ENCODE data around the gene DNASE1L3. TPM values are rescaled to one million over a fixed set of nuclear protein-coding genes. Genes with fewer than 3 reads are reported as not detected.

Gene DNASE1L3
- total and polyA plus RNA-seq, 2 of the 13 experiments (the other 11 are each of a cell fraction or from before 2014, with no cell fraction given): 0.86 to 1.7 TPM

DNA sequence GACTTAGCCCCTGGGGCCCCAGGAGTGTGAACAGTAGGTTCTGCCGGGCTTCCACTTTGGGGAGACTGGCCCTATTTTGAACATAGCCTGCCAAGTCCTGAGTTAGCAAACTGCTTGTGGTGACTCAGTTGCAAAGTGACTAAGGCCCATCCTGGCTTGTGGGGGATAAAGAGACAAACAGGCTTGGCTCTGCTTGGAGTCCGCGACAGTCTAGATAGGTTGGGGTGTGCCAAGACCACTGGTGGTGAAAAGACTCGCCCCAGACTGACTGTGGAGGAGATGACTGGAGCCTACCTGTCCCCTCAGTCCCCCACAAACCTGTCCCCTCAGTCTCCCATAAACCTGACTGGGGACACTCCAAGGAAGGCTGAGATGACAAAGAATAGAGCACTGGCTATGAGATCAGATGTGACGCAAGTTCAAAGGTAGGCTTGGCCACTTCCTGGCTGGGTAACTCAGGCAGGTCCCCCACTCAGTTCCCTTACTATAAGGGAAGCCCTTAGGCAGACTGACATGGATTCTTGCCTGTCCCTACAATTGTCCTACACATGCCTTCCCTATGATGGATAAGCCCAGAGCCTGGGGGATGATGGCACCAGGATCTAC lies 4.3 kb downstream of the DNASE1L3 start (continued):
- TF ChIP-seq U2AF1 (optimal IDR thresholded peaks at IDR 0.05; ENCODE audit: low read depth, low read length): no peak
- no peak for TF ChIP-seq HOXD1 (CRISPR knock-in tag; IDR thresholded peaks at IDR 0.05)
- TF ChIP-seq, protein P1, sequence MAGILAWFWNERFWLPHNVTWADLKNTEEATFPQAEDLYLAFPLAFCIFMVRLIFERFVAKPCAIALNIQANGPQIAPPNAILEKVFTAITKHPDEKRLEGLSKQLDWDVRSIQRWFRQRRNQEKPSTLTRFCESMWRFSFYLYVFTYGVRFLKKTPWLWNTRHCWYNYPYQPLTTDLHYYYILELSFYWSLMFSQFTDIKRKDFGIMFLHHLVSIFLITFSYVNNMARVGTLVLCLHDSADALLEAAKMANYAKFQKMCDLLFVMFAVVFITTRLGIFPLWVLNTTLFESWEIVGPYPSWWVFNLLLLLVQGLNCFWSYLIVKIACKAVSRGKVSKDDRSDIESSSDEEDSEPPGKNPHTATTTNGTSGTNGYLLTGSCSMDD (CRISPR knock-in tag; IDR thresholded peaks at IDR 0.05): no peak
- TF ChIP-seq ZNF567 (CRISPR knock-in tag; IDR thresholded peaks at IDR 0.05; ENCODE audit: borderline replicate concordance): 0 out of 2 replicates have a peak, but pooled peaks have one; percentile 46
- TF ChIP-seq HNF4A (CRISPR knock-in tag; IDR thresholded peaks at IDR 0.05): no peak
- no peak for TF ChIP-seq ZNF720 (CRISPR knock-in tag; IDR thresholded peaks at IDR 0.05)
- TF ChIP-seq, protein P2, sequence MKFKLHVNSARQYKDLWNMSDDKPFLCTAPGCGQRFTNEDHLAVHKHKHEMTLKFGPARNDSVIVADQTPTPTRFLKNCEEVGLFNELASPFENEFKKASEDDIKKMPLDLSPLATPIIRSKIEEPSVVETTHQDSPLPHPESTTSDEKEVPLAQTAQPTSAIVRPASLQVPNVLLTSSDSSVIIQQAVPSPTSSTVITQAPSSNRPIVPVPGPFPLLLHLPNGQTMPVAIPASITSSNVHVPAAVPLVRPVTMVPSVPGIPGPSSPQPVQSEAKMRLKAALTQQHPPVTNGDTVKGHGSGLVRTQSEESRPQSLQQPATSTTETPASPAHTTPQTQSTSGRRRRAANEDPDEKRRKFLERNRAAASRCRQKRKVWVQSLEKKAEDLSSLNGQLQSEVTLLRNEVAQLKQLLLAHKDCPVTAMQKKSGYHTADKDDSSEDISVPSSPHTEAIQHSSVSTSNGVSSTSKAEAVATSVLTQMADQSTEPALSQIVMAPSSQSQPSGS (CRISPR knock-in tag; IDR thresholded peaks at IDR 0.05): no peak
- no peak for TF ChIP-seq ZNF235 (CRISPR knock-in tag; IDR thresholded peaks at IDR 0.05; ENCODE audit: borderline replicate concordance)
- no peak for TF ChIP-seq MTF1 (CRISPR knock-in tag; IDR thresholded peaks at IDR 0.05)
- peak; percentile 41; the same call in 1 of the 2 replicates for TF ChIP-seq ETV5 (CRISPR knock-in tag; IDR thresholded peaks at IDR 0.05; ENCODE audit: borderline replicate concordance)
- TF ChIP-seq ZEB1 (IDR thresholded peaks at IDR 0.05; ENCODE audit: insufficient replicate concordance, low read depth): peak; percentile 43
- no peak for TF ChIP-seq JUND (CRISPR knock-in tag; IDR thresholded peaks at IDR 0.05)
- no peak for TF ChIP-seq ZNF616 (CRISPR knock-in tag; IDR thresholded peaks at IDR 0.05; ENCODE audit: low read depth)
